ENCODE data around the gene FOXL2NB.

- TF ChIP-seq EP300 (conservative IDR thresholded peaks at IDR 0.05; ENCODE audit: poor library complexity, severe bottlenecking) = no peak
- TF ChIP-seq EZH2 (IDR thresholded peaks at IDR 0.05; ENCODE audit: borderline replicate concordance, insufficient read depth, low read length, poor library complexity, severe bottlenecking) = no peak
- peak; percentile 75 for TF ChIP-seq RAD21 (conservative IDR thresholded peaks at IDR 0.05)
- TF ChIP-seq CTCF (IDR thresholded peaks at IDR 0.05; ENCODE audit: poor library complexity, severe bottlenecking) = peak; percentile 80
- no peak for TF ChIP-seq TAF1 (IDR thresholded peaks at IDR 0.05; ENCODE audit: low read depth)
- TF ChIP-seq SMC3 (conservative IDR thresholded peaks at IDR 0.05; ENCODE audit: poor library complexity) = peak; percentile 92
Measured at GRCh38 chr3:138915503-138916498, 31.2 kb upstream of the FOXL2NB start.

All from neural cell (in vitro differentiated cells).